OCI-LY7 (cell line): Measurements from ENCODE around the gene NBEA. TPM values are rescaled to one million over a fixed set of nuclear protein-coding genes. Genes with fewer than 3 reads are reported as not detected.

Experiments used
- BruUV-seq: library from RNA; stranded (reverse); fragments of 400-500 nt; replicated peaks from 2 replicates; lab custom pipeline; 2021; lab: Mats Ljungman, UMichigan
- CTCF ChIA-PET: fragments of 300-600 bp; sonication (Branson Sonifier 250); formaldehyde crosslinking; loops from one replicate; lab custom pipeline; 2022; ENCODE audit warnings: antibody characterized with exemption; ENCODE audit not compliant: unreplicated experiment; lab: Charles Lee
- POLR2A ChIA-PET: fragments of 300-600 bp; sonication (Branson Sonifier 250); formaldehyde crosslinking; loops from one replicate; lab custom pipeline; 2022; ENCODE audit warnings: antibody characterized with exemption; lab: Charles Lee
- DNase-seq: peaks from one replicate; pipeline ENCODE4 v3.0.0-alpha.2; 2015; ENCODE audit warnings: low spot score
- H2AFZ ChIP-seq: fragments of 200-600 bp; sonication (generic), shearing (Covaris generic); 2 replicates; pipeline ENCODE4 v1.6.1; 2014; ENCODE audit warnings: mild to moderate bottlenecking, antibody characterized with exemption, low read length, moderate library complexity
- H3K27ac ChIP-seq: fragments of 200-600 bp; sonication (generic); 2 replicates; pipeline ENCODE4 v1.5.1; 2014; ENCODE audit warnings: mixed run types, low read depth, mild to moderate bottlenecking, moderate library complexity, low read length, inconsistent platforms; ENCODE audit not compliant: poor library complexity, severe bottlenecking
- H3K36me3 ChIP-seq: fragments of 200-600 bp; sonication (generic); 2 replicates; pipeline ENCODE4 v1.6.1; 2014; ENCODE audit warnings: mild to moderate bottlenecking, antibody characterized with exemption, low read length, moderate library complexity, mixed read lengths; ENCODE audit not compliant: insufficient read depth
- H3K4me1 ChIP-seq: fragments of 200-600 bp; sonication (generic); 2 replicates; pipeline ENCODE4 v1.5.1; 2014; ENCODE audit warnings: mild to moderate bottlenecking, low read length; ENCODE audit not compliant: insufficient read depth, poor library complexity, severe bottlenecking
- H3K4me2 ChIP-seq: fragments of 200-600 bp; sonication (generic); 2 replicates; pipeline ENCODE4 v1.6.1; 2014; ENCODE audit warnings: mild to moderate bottlenecking, low read length
- H3K4me3 ChIP-seq: fragments of 200-600 bp; sonication (generic); 2 replicates; pipeline ENCODE4 v1.5.1; 2014; ENCODE audit warnings: mild to moderate bottlenecking, low read depth, low read length; ENCODE audit not compliant: poor library complexity, severe bottlenecking
- H3K79me2 ChIP-seq: fragments of 200-600 bp; sonication (generic); 2 replicates; pipeline ENCODE4 v1.6.1; 2016; ENCODE audit warnings: low read depth, mild to moderate bottlenecking, low read length, moderate library complexity, mixed read lengths; ENCODE audit not compliant: insufficient read depth
- H3K9me2 ChIP-seq: fragments of 200-600 bp; sonication (generic); 2 replicates; pipeline ENCODE4 v1.6.1; 2016; ENCODE audit warnings: mild to moderate bottlenecking, low read length, mixed read lengths; ENCODE audit not compliant: insufficient read depth
- H3K9me3 ChIP-seq: fragments of 200-600 bp; sonication (generic); 2 replicates; pipeline ENCODE4 v1.6.1; 2014; ENCODE audit warnings: mild to moderate bottlenecking, mixed run types, low read length, mixed read lengths
- H4K20me1 ChIP-seq: fragments of 200-600 bp; sonication (generic); 2 replicates; pipeline ENCODE4 v1.6.1; 2014; ENCODE audit warnings: mild to moderate bottlenecking, antibody characterized with exemption, low read length, moderate library complexity, mixed read lengths; ENCODE audit not compliant: insufficient read depth
- CTCF ChIP-seq: fragments of 200-600 bp; sonication (generic); conservative IDR thresholded peaks from 2 replicates; pipeline ENCODE4 v1.5.1; 2014; ENCODE audit warnings: mild to moderate bottlenecking, antibody characterized with exemption, low read length, moderate library complexity, mixed read lengths
- EZH2phosphoT487 ChIP-seq: fragments of 200-600 bp; sonication (generic); IDR thresholded peaks from 2 replicates; pipeline ENCODE4 v1.6.1; 2018; ENCODE audit warnings: low read depth, borderline replicate concordance, mild to moderate bottlenecking, mixed run types, antibody characterized with exemption, low read length, moderate library complexity, mixed read lengths
- intact Hi-C: fragments of 100-400 bp; cut with micrococcal nuclease; formaldehyde crosslinking; loops from one replicate; pipeline ENCODE4 v1.10.0; 2022; ENCODE audit not compliant: unreplicated experiment
- total RNA-seq, 2 experiments: library from RNA; depleted of rRNA in 1 of 2; stranded (reverse); fragments of >200 nt in 1 of 2; shearing (Covaris generic) in 1 of 2; gene quantifications; 2 replicates each; pipeline ENCODE4 v1.2.3, GENCODE V29; 2014 to 2022

Gene NBEA
- total RNA-seq, 2 experiments from 2014 or later: 3.6 to 11.0 TPM

- Histone ChIP-seq H3K79me2 (no peaks in the 10 kb centered on the region), H3K4me3 (no peak overlapping the region), H3K36me3 (no peaks in the 10 kb centered on the region), H3K9me3 (no peaks in the 10 kb centered on the region), H2AFZ (no peak overlapping the region), H3K27ac (no peak overlapping the region), H3K9me2 (no peaks in the 10 kb centered on the region), H3K4me1 (no peaks in the 10 kb centered on the region), H3K4me2 (no peak overlapping the region), H4K20me1 (no peaks in the 10 kb centered on the region)
- no peak for DNase-seq
- no TSS peak for BruUV-seq
- TF ChIP-seq EZH2phosphoT487 (no peak), CTCF (no peak)
- ChIA-PET CTCF (no interaction called here), POLR2A (no interaction called here)
- intact Hi-C loops: no loop called here
Measured at GRCh38 chr13:35698911-35699576, 757.0 kb downstream of the NBEA start.

- BruUV-seq: no TSS peak
- Histone ChIP-seq H3K27ac (no peak overlapping the region), H4K20me1 (no peaks in the 10 kb centered on the region), H3K9me3 (no peaks in the 10 kb centered on the region), H3K4me2 (no peak overlapping the region), H3K4me3 (no peak overlapping the region), H3K36me3 (no peaks in the 10 kb centered on the region), H2AFZ (no peak overlapping the region), H3K79me2 (no peaks in the 10 kb centered on the region), H3K4me1 (no peaks in the 10 kb centered on the region), H3K9me2 (no peaks in the 10 kb centered on the region)
- TF ChIP-seq EZH2phosphoT487: no peak
- no peak for TF ChIP-seq CTCF
- CTCF ChIA-PET: no interaction called here
- POLR2A ChIA-PET: no interaction called here
- no peak for DNase-seq
- intact Hi-C loops: no loop called here
Measured at GRCh38 chr13:35699825-35700510, 757.9 kb downstream of the NBEA start.

GRCh38 chr13:35700671-35701070, 758.6 kb downstream of the NBEA start:
- DNase-seq: no peak
- no peaks in the 10 kb centered on the region for H3K79me2 ChIP-seq
- no peaks in the 10 kb centered on the region for H3K36me3 ChIP-seq
- POLR2A ChIA-PET: no interaction called here
- no peaks in the 10 kb centered on the region for H3K9me2 ChIP-seq
- H3K9me3 ChIP-seq: no peaks in the 10 kb centered on the region
- H3K4me1 ChIP-seq: no peaks in the 10 kb centered on the region
- H4K20me1 ChIP-seq: no peaks in the 10 kb centered on the region
- no peak overlapping the region for H3K4me2 ChIP-seq
- H2AFZ ChIP-seq: no peak overlapping the region
- intact Hi-C loops: no loop called here
- H3K27ac ChIP-seq: no peak overlapping the region
- no peak overlapping the region for H3K4me3 ChIP-seq
- TF ChIP-seq CTCF (no peak), EZH2phosphoT487 (no peak)
- CTCF ChIA-PET: no interaction called here
- BruUV-seq: no TSS peak
